Activated CD8-positive, alpha-beta memory T cell treated with anti-CD3 and anti-CD28 coated beads, Interleukin-2, amount 50 U/mL, for 48 hours (primary cell): Measurements from ENCODE around the gene MGP.

ENCODE experiments used
- DNase-seq: peaks from one replicate; pipeline ENCODE4 v3.0.0-alpha.2; 2020

Gene MGP

DNA sequence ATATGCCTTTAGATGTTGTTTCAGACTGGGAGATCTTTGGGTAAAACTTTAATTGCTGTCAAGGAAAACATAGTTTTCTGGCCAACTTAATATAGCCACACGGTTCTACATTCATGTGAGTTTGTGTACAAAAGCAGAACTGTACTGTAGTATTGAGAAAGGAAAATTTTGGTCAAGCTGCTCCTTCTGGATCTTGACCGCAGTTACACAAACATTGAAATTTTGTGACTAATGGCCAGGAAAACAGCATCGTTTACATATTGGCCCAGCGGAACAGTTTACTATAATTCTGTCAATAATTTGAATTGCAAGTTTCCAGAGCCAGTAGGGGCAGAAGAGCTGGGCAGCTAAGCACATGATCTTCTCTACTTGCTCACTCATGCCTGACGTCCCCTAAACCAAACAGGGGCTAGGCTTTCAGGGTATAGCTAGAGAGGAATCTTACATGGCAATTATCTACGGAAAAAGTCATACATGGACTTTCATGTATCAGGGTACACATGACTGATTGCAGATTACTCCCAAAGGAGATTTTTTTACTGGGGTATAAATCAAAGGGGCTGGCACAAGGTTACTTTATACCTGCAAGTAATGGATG lies 31.0 kb downstream of the MGP start:
- no peak for DNase-seq

DNA sequence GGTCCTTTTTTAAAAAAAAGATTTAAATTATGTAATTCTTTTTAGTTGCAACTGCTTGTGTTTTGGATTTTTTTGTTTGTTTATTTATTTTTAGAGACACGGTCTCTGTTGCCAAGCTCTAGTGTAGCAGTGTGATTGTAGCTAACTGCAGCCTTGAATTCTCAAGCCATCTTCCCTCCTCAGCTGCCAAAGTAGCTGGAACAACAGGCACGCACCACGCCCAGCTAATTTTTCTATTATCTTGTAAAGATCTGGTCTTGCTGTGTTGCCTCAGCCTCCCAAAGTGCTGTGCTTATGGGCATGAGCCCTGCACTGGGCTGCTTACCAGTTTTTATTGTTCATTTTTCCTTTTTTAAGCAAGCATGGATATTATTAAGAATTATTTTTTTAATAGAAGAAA lies 31.7 kb downstream of the MGP start:
- no peak for DNase-seq

DNA sequence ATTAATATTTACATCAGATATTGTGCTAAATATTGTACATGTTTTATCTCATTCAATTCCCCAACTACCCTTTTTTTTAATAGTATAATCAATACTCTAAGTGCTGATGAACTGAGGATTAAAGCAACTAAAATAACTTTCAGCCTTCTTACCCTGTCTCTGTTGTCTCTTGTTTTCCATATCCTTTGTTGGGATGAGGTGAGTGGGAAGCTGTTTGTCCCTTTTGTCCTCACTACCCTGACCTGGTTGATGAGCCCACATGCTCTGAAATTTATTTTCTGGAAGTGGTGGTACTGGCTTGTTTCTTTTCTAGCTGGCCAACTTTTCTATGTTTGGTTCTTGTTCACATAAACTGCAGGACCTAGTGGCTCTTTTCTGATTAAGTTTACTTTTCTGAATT lies 32.8 kb downstream of the MGP start:
- DNase-seq, result no peak

DNA sequence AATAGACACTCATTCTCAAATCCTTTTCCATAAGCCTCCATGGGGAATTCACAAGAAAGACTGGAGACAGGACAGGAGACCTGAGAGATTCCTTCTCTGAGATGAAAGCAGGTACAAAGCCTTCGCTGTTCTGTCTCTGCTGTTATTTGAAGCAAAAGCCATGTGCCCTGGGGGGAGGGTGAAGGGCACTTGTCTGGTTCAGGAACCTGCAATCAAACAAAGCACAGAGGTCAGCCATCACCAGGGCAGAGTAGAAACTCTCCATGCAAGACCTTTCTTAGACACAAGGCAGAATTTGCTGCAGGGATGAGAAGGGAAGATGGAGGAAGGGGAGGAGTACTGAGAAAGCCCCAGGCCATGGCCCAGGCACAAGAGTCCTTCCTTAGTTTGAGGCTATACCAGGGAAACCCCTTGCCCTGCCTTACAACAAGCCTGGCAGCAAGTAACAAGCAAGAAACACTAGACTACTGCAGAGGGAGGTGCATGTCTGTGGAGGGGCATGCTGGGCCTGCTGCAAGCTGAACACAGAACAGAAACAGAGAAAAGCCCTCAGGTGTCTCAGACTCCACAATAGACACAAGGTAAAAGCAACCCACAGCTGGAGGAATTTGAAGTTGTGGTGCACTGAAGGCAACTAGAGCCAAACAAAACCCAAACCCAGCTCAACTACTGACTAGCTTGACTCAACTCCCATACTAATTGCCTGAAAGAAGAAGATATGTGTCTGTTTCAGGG lies 34.6 kb downstream of the MGP start:
- no peak for DNase-seq

DNA sequence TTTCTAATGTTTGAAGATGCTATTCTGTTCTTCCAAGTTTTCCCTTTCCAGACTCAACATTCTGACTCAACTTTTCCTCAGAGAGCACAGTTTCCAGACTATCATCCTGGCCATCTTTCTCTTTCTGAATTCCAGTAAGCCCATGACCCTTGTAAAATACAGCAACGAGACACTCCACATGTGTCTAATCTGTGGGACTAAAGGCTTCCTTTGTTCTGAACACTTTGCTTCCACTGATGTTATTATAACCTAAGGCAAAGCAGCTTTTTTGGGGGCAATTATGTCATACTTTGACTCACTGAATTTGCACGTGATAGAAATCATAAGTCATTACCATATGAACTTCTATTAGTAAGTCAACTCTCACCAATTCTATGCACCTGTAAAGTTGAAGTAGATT lies 36.0 kb downstream of the MGP start:
- no peak for DNase-seq

DNA sequence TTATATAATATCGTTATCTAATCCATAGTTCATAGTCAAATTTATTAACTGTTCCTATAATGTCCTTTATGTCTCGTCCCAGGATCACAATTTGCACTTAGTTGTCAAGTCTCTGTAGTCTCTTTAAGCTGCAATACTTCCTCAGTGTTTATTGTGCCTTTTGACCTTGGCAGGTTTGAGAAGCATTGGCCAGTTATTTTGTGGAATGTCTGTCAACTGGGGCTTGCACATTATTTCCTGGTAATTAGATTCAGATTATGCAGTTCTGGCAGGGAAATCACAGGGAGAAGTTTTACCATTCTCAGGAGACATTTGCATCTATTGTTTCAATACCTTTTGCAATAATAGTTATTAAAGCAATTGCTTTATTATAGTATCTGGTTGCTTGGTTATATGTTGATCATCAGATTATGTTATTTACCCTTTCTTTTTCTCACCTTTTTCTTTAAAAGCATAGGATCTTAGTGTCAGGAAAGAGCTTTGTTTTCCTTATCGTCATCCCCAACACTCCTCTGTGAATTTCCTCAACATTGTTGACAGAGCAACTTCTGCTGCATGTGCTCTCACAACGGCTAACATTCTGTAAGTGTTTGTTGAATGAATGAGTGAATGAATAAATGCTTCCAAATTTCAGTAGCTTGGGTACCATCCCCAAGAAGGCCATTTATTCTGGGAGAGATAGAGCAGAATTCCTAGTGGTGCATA lies 38.6 kb downstream of the MGP start:
- DNase-seq, result no peak

DNA sequence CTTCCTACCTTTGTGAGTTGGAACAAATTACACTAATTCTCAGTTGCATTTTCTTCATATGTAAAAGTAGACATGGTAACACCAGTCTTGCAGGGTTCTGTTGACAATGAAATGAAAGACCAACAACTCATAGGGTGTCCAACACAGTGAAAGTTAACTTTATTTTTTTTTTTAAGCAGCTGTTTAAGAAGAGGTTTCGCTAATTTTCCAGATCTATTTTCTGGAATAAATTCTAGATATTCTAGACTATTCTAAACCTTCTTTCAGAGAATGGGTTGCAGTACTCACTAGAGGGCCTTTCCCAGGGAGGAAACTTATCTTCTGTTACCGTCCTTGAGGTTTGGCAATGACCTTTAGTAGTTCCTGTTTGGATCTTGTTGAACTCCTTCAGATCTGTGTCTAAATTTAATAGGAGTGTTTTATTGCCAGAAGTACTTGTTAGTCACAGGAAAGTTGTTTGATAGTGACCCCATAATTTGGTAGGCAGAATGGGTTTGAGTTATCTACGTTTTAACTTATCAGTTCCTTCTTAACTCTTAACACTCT lies 39.5 kb downstream of the MGP start:
- DNase-seq, result no peak

DNA sequence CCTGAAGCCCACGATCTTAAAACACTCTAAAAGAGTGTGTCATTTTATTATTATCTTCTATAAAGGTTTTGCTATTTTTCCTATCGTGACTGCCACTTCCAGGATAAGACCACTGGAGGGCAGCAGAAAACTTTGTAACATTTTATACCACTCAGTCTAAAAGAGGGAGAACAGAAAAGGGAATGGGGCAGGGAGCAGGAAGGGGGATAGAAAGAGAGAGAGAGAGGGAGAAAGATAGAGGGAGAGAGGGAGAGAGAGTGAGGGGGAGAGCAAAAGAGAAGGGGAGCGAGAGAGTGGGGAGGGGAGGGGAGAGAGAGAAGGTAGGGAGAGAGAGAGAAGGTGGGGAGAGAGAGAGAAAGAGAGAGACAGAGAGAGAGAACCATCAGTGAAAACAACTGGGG lies 40.3 kb downstream of the MGP start:
- DNase-seq, result no peak

DNA sequence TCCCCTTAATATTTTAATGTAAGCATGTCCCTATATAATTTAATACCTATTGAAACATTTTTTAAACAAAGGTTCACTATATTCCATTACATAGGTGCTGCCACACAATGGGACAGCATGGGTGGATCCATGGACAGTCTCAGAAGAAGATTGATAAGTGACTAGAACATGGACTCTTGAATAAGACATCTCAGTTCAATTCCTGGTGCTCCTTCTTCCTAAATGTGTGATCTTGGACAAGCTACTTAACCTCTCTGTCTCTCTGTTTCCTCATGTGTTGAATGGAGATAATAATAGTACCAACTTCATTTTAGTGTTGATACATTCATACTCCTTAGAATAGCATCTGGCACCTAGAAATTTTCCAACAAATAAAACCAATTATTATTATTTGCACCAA lies 41.3 kb downstream of the MGP start:
- DNase-seq, result no peak

DNA sequence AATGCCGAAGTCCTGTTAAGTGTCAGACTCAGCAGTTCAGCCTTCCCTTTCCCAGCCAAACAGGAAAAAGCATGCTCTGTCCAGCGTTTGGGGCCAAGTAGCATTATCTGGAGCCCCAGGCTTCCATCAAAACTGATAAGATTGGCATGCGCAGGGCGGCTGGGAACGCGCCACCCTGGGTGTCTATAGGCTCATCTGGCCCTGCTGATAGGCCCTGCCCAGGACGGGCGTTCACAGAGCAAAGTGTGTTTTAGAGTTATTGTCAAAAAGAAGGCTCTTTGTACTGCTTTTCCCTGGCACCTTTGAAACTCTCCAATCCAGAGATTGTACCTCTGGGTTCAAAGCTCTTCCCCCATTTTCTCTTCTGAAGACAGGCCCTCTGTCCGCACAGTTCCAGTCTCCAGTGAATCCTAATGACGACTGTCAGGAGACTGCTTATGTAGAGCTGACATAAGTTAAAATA lies 42.2 kb downstream of the MGP start, which contains the start of gene ART4:
Gene ART4 (minus strand): TSS at position 102 of the 463 bp plus-strand sequence. CDS start 413 bp downstream, outside the sequence.
- DNase-seq, result no peak

DNA sequence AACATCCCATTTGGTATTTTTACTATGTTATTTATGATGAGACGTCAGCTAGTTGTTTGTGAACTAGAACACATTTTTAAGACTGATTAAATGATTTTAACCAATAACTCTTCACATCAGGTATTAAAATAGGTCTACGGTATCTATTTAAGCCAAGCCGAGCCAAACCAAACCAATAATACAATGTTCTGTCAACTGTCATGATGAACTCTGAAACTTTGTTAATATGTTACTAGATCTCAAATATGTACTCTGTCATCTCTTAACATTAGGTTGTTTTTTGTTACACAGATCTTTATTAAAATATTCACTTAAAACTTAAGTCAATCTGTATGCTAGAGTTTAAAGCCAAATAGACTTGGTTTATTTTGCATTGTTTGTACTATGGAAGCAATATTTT lies 43.3 kb downstream of the MGP start:
- DNase-seq, result no peak

DNA sequence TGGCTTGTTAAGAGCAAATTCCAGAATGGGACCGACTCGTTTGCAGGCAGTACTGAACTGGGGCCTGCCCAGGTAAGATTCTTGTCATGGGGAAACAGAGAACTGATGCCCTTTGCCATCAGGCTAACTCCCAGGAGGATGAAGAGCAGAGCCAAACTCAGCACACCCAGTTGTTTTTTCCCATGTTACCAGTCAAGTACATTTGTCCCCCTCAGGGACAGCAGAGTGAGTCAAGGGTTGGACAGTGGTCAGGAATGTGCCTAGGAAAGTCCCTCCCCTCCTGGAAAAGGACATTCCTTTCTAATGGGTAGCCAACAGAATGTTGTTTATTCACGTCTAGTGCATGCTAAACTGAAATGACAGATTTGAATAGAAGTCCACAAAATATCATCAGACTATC lies 43.9 kb downstream of the MGP start:
- DNase-seq, result no peak

DNA sequence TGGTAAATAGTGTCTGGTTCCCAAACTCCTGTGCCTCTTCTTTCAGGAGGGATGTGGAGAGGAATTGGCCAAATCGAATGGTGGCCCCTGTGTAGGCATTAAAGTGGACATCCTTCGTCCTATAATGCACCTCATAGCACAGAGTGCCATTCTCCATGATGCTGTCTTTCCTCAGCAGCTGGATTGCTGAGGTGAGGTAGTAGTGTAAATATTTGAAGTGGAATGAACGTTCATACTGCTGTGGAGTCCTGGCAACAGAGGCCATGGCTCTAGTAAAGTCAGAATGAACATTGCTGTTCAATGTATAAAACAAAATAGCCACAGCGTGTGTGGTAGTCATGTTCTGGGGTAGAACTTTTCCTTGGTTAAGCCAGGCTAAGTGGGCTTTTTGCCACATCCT lies 45.0 kb downstream of the MGP start:
- DNase-seq, result no peak

DNA sequence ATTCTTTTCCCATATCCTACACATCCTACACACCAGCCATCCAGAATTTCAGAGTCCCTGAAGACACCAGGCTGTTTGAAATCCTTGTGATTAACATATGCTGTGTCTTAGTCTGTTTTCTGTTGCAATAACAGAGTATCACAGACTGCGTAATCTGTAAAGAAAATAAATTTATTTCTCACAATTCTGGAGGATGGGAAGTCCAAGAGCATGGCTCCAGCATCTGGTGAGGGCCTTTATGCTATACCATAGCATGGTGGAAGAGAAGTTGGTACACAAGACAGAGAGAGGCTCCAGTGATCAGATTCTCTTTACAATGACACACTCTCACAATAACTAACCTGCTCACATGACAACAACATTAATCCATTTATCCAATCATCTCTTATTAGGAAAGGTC lies 46.4 kb downstream of the MGP start:
- no peak for DNase-seq

DNA sequence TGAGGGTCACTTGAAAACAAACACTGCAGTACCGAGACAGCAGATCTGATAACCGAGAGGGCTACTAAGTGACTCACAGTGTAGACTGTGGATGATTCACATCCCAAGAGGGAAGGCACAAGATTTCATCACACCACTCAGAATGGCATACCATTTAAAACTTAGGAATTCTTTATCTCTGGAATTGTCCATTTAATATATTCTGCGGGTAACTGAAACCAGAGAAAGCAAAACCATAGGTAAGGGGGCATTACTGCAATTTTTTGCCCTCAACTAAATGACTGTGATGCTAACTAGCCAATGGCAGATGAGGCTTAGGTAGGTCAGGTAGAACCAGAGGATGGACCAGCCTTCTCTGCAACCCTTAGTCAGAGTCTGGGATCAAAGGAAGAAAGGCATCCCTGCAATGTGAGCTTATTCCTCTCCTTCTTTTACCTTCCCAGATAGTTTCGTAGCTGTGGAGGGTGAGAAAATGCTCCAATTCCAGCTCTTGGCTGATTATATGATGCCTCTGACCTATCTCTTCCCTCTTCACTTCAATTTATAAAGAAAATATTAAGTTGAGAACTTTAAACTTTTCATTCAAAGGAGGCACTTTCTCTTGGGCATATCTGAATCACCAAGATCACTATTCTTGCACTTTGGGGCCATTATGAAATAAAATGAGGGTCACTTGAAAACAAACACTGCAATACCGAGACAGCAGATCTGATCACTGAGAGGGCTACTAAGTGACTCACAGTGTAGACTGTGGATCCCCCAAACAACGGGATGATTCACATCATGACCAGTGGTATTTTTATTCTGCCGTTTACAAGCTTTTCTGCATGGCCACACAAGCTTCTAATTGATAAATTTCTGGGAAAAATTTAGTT lies 49.1 kb downstream of the MGP start:
- no peak for DNase-seq

DNA sequence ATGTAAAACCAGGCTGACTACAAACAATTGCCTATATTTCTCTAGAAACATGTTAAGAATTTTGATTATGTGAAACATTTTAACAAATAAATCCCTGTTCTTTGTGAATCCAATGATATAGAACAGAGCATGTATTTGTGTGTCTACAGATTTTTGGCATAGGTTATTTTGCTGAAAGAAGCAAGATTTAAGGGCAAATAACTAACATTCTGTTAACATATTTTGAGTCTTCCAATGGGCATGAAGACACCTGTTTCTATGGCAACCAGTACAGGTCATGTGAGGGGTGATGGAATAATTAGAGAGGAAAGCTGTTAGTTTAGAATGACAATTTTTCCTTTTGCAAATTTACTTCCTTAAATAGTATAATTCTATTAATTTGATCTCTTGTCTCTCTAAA lies 51.1 kb downstream of the MGP start:
- DNase-seq, result no peak

DNA sequence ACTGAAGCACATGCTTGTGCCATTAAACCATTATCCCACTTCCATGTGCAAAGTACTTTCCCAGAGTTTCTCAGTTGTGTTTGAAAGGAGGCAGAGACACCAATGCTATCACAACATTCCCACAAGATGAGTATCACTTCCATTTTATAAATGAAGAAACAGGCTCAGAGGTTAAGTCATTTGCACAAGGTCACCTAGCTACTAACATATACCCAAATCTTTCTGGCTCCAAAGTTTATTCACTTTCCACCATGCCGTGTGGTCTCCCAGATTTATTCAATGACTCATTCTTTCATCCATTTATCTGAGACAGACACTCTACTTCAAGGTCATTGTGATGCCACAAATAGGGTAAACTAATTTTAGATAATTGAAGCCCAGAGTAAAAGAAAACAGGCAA lies 51.7 kb downstream of the MGP start:
- no peak for DNase-seq

DNA sequence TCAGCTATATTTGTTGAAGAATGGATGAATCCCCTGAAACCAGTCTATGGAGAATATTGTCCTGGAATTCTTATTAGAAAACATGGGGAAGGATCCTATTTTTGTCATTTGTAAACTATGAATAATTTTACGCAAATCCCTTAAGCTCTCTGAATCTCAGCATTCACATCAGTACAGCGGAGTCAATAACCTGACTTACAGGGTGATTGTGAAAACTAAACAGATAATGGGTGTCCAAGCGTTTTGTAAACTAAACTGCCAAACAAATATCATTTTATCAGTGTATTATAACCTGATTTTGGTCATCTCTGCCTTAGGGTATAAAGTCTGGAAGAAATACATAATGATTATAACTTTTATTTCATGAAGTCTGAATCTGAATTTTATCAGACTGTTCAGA lies 52.3 kb downstream of the MGP start:
- no peak for DNase-seq
